H1 (cell line): Measurements from ENCODE around the gene P2RY13. TPM values are rescaled to one million over a fixed set of nuclear protein-coding genes. Genes with fewer than 3 reads are reported as not detected.

Experiments
- CTCF ChIA-PET: fragments of 300-600 bp; sonication (Branson Sonifier 250); formaldehyde crosslinking; loops from one replicate; lab custom pipeline; 2021; ENCODE audit not compliant: partially characterized antibody; lab: Charles Lee
- POLR2A ChIA-PET: fragments of 300-600 bp; sonication (Branson Sonifier 250); formaldehyde crosslinking; loops from one replicate; lab custom pipeline; 2021; ENCODE audit warnings: inconsistent platforms; ENCODE audit not compliant: partially characterized antibody; lab: Charles Lee
- DNase-seq, 2 experiments: peaks; one replicate each; pipeline versions ENCODE4 v3.0.0 to v3.0.0-alpha.2; 2010 to 2022; ENCODE audit warnings: low spot score in 2 of 2, low read depth in 1 of 2, mixed read lengths in 1 of 2
- FAIRE-seq: peaks from 2 replicates; lab custom pipeline; 2011; peaks lifted over from hg19 to GRCh38; lab: Jason Lieb, UNC
- H2AFZ ChIP-seq: 2 replicates; pipeline ENCODE4 v1.8.1; 2012; ENCODE audit warnings: low read length, inconsistent platforms
- H2AK5ac ChIP-seq: 2 replicates; pipeline ENCODE4 v1.6.1; 2013; ENCODE audit warnings: low read depth, low read length
- H2BK120ac ChIP-seq: replicated peaks from 2 replicates; pipeline ENCODE3; 2013; ENCODE audit warnings: low read depth, low read length, inconsistent platforms
- H2BK12ac ChIP-seq: 2 replicates; pipeline ENCODE4 v1.6.1; 2013; ENCODE audit warnings: low read depth, low read length
- H2BK15ac ChIP-seq: 2 replicates; pipeline ENCODE4 v1.6.1; 2013; ENCODE audit warnings: low read length
- H2BK20ac ChIP-seq: 2 replicates; pipeline ENCODE4 v1.6.1; 2013; ENCODE audit warnings: low read length
- H2BK5ac ChIP-seq: 2 replicates; pipeline ENCODE4 v1.6.1; 2013; ENCODE audit warnings: low read depth, low read length
- H3K14ac ChIP-seq: 2 replicates; pipeline ENCODE4 v1.6.1; 2013; ENCODE audit warnings: inconsistent platforms; ENCODE audit not compliant: insufficient read length
- H3K18ac ChIP-seq: 2 replicates; pipeline ENCODE4 v1.6.1; 2013; ENCODE audit warnings: low read length; ENCODE audit errors: extremely low read depth
- H3K23ac ChIP-seq: 2 replicates; pipeline ENCODE4 v1.6.1; 2013; ENCODE audit warnings: inconsistent platforms; ENCODE audit not compliant: insufficient read length
- H3K23me2 ChIP-seq: 2 replicates; pipeline ENCODE4 v1.6.1; 2013; ENCODE audit warnings: low read depth, low read length
- H3K27ac ChIP-seq: 2 replicates; pipeline ENCODE4 v1.6.1; 2011; ENCODE audit warnings: low read depth, low read length, inconsistent platforms
- H3K27me3 ChIP-seq, 4 experiments: replicated peaks in 1 of 4; 1 replicate in 1 of 4; 2 replicates in 3 of 4; pipeline versions ENCODE4 v1.6.1 to v1.8.1; 2011 to 2013; ENCODE audit warnings: low read length in 3 of 4, mild to moderate bottlenecking in 3 of 4, inconsistent platforms in 2 of 4, mixed read lengths in 2 of 4, moderate library complexity in 1 of 4; ENCODE audit not compliant: control insufficient read depth in 3 of 4, insufficient read depth in 3 of 4; ENCODE audit errors: extremely low read depth in 1 of 4
- H3K36me3 ChIP-seq, 4 experiments: 2 replicates each; pipeline versions ENCODE4 v1.6.1 to v1.8.1; 2011 to 2013; ENCODE audit warnings: mild to moderate bottlenecking in 4 of 4, low read length in 3 of 4, moderate library complexity in 2 of 4, control low read depth in 1 of 4, inconsistent platforms in 1 of 4; ENCODE audit not compliant: insufficient read depth in 4 of 4, control insufficient read depth in 2 of 4
- H3K4ac ChIP-seq: replicated peaks from 2 replicates; pipeline ENCODE3; 2013; ENCODE audit warnings: low read length, low read depth, mixed read lengths, inconsistent platforms; ENCODE audit not compliant: insufficient read length
- H3K4me1 ChIP-seq, 4 experiments: replicated peaks in 1 of 4; 1 replicate in 1 of 4; 2 replicates in 3 of 4; pipeline versions ENCODE4 v1.6.1 to v1.8.1; 2011 to 2013; ENCODE audit warnings: low read length in 3 of 4, inconsistent platforms in 2 of 4, mixed read lengths in 1 of 4; ENCODE audit not compliant: insufficient read depth in 4 of 4, control insufficient read depth in 3 of 4
- H3K4me2 ChIP-seq, 2 experiments: 2 replicates each; pipeline versions ENCODE4 v1.6.1 to v1.8.1; 2011 to 2013; ENCODE audit warnings: low read depth in 2 of 2, low read length in 2 of 2, control low read depth in 1 of 2, inconsistent platforms in 1 of 2, mild to moderate bottlenecking in 1 of 2; ENCODE audit not compliant: insufficient read depth in 1 of 2
- H3K4me3 ChIP-seq, 4 experiments: fragments of 200-600, 300-600 bp in 1 of 4; sonication (generic), shearing (Covaris generic), sonication (Bioruptor Twin) in 1 of 4; 2 replicates each; pipeline versions ENCODE4 v1.5.1 to v1.8.1; 2011 to 2016; ENCODE audit warnings: low read length in 4 of 4, low read depth in 3 of 4, control low read depth in 2 of 4, inconsistent platforms in 2 of 4, mild to moderate bottlenecking in 2 of 4, mixed read lengths in 1 of 4, moderate library complexity in 1 of 4; ENCODE audit not compliant: insufficient read depth in 2 of 4; ENCODE audit errors: extremely low read depth in 1 of 4
- H3K56ac ChIP-seq: replicated peaks from 2 replicates; pipeline ENCODE3; 2013; ENCODE audit warnings: low read depth, mild to moderate bottlenecking, mixed read lengths, low read length, inconsistent platforms; ENCODE audit not compliant: insufficient read length
- H3K79me1 ChIP-seq: 2 replicates; pipeline ENCODE4 v1.6.1; 2013; ENCODE audit warnings: low read depth, low read length, control low read depth
- H3K79me2 ChIP-seq, 2 experiments: 2 replicates each; pipeline versions ENCODE4 v1.6.1 to v1.8.1; 2012 to 2013; ENCODE audit warnings: low read length in 2 of 2, mild to moderate bottlenecking in 2 of 2, inconsistent platforms in 1 of 2; ENCODE audit not compliant: insufficient read depth in 2 of 2, control insufficient read depth in 1 of 2
- H3K9ac ChIP-seq, 4 experiments: replicated peaks in 1 of 4; 1 replicate in 1 of 4; 2 replicates in 3 of 4; pipeline versions ENCODE4 v1.6.1 to v1.8.1; 2011 to 2013; ENCODE audit warnings: low read depth in 3 of 4, low read length in 3 of 4, control low read depth in 2 of 4, mild to moderate bottlenecking in 2 of 4, moderate library complexity in 2 of 4, inconsistent platforms in 1 of 4; ENCODE audit errors: extremely low read depth in 1 of 4
- H3K9me3 ChIP-seq, 2 experiments: 2 replicates each; pipeline versions ENCODE4 v1.6.1 to v1.8.1; 2012 to 2013; ENCODE audit warnings: mild to moderate bottlenecking in 2 of 2, moderate library complexity in 2 of 2, control low read depth in 1 of 2, inconsistent platforms in 1 of 2, low read depth in 1 of 2, low read length in 1 of 2, mixed read lengths in 1 of 2; ENCODE audit not compliant: insufficient read depth in 2 of 2
- H4K20me1 ChIP-seq, 2 experiments: replicated peaks in 1 of 2; 2 replicates each; pipeline versions ENCODE3 to v1.8.1; 2011 to 2013; ENCODE audit warnings: inconsistent platforms in 2 of 2, low read length in 2 of 2, mild to moderate bottlenecking in 1 of 2; ENCODE audit not compliant: insufficient read depth in 2 of 2, control insufficient read depth in 1 of 2
- H4K5ac ChIP-seq: 2 replicates; pipeline ENCODE4 v1.6.1; 2013; ENCODE audit warnings: low read length, low read depth, mixed read lengths, inconsistent platforms; ENCODE audit not compliant: insufficient read length
- H4K8ac ChIP-seq: 2 replicates; pipeline ENCODE4 v1.8.0; 2013; ENCODE audit warnings: mild to moderate bottlenecking, moderate library complexity, low read length, inconsistent platforms; ENCODE audit not compliant: insufficient read depth; ENCODE audit errors: extremely low read depth
- H4K91ac ChIP-seq: replicated peaks from 2 replicates; pipeline ENCODE3; 2013; ENCODE audit warnings: low read length, mixed read lengths, inconsistent platforms; ENCODE audit not compliant: insufficient read length
- WGBS, 2 experiments: shearing (Covaris generic) in 1 of 2; methylation state at CpG; one replicate each; pipeline versions ENCODE4 v1.1.6 to v1.1.7; 2013 to 2015; ENCODE audit warnings: low lambda C conversion rate in 2 of 2, mixed read lengths in 2 of 2, inconsistent platforms in 1 of 2, low coverage in 1 of 2, missing lambda C conversion rate in 1 of 2; ENCODE audit not compliant: insufficient replicate concordance in 2 of 2, insufficient coverage in 1 of 2, insufficient read length in 1 of 2; ENCODE audit errors: extremely low coverage in 1 of 2, missing lambda C conversion rate in 1 of 2; 5-methylcytosine and 5-hydroxymethylcytosine counted together
- polyA plus RNA-seq, 7 experiments: library from polyadenylated mRNA; depleted of rRNA in 3 of 7; stranded (reverse) in 5 of 7; unstranded in 2 of 7; fragments of >200 nt in 5 of 7; fragments of 200-250 nt in 2 of 7; gene quantifications; 1 replicate in 5 of 7; 2 replicates in 1 of 7; 4 replicates in 1 of 7; pipeline versions ENCODE4 v1.2.1 to v1.2.3, GENCODE V29; 2011 to 2013; ENCODE audit warnings: missing spikeins in 2 of 7, mixed read lengths in 2 of 7
- total RNA-seq: library from RNA; stranded (reverse); fragmentation: NEBNext Ultra II Directional; extraction: Animal tissue kit (Norgen Biotek cat#: 25700); gene quantifications from 2 replicates; pipeline ENCODE4 v1.2.1, GENCODE V29; 2021
- TF ChIP-seq, protein P1 (sequence below): IDR thresholded peaks from 2 replicates; pipeline ENCODE4 v1.6.1; 2012; ENCODE audit warnings: inconsistent platforms
- TF ChIP-seq, protein P2 (sequence below): IDR thresholded peaks from 2 replicates; pipeline ENCODE4 v1.6.1; 2012; ENCODE audit warnings: low read length, inconsistent platforms
- TF ChIP-seq, protein P3 (sequence below): IDR thresholded peaks from 2 replicates; pipeline ENCODE4 v1.6.1; 2012; ENCODE audit warnings: inconsistent platforms
- TF ChIP-seq, protein P4 (sequence below): IDR thresholded peaks from 2 replicates; pipeline ENCODE4 v1.6.1; 2011; ENCODE audit warnings: low read depth, mild to moderate bottlenecking, low read length; ENCODE audit not compliant: insufficient read depth

P2RY13 gene
- total and polyA plus RNA-seq, 2 of the 8 experiments (the other 6 are each of a cell fraction or from before 2014, with no cell fraction given) = not detected

- no peaks in the 10 kb centered on the region; a peak in 2 of 7 replicates for H3K4me1 ChIP-seq
Observed at GRCh38 chr3:151328298-151328995, 902 bp downstream of the P2RY13 start.

More at GRCh38 chr3:151328298-151328995, 902 bp downstream of the P2RY13 start:
- no peak overlapping the region for H3K23ac ChIP-seq
- H3K27ac ChIP-seq = no peak overlapping the region
- no peak overlapping the region for H2AK5ac ChIP-seq
- H3K79me2 ChIP-seq = no peaks in the 10 kb centered on the region
- FAIRE-seq (no peak), DNase-seq (no peak)
- no peak overlapping the region for H3K4ac ChIP-seq
- H3K36me3 ChIP-seq = no peaks in the 10 kb centered on the region
- H4K8ac ChIP-seq = no peak overlapping the region
- H3K9ac ChIP-seq = no peak overlapping the region
- WGBS, 2 experiments = 84% methylated on average over 10 of the region's 10 CpGs; no CpG with 5 or more reads in 1 of the 2 experiments
- H3K9me3 ChIP-seq = no peaks in the 10 kb centered on the region
- no peak overlapping the region for H4K5ac ChIP-seq
- no peak overlapping the region for H3K56ac ChIP-seq
- no peaks in the 10 kb centered on the region for H3K23me2 ChIP-seq
- ChIA-PET CTCF (interaction anchor here (0.6 to 3.3 kb wide), 17 partner anchors 9 to 109 kb away, joined by 3 to 16 read pairs (median 5); no protein-coding TSS in a partner anchor), POLR2A (no interaction called here)
- H2BK15ac ChIP-seq = no peak overlapping the region
- H2AFZ ChIP-seq = no peak overlapping the region
- no peak overlapping the region for H2BK120ac ChIP-seq
- H3K18ac ChIP-seq = no peak overlapping the region
- no peak overlapping the region for H3K4me2 ChIP-seq
- no peaks in the 10 kb centered on the region for H4K20me1 ChIP-seq
- no peak overlapping the region for H2BK20ac ChIP-seq
- H2BK5ac ChIP-seq = no peak overlapping the region
- TF ChIP-seq, protein P1, sequence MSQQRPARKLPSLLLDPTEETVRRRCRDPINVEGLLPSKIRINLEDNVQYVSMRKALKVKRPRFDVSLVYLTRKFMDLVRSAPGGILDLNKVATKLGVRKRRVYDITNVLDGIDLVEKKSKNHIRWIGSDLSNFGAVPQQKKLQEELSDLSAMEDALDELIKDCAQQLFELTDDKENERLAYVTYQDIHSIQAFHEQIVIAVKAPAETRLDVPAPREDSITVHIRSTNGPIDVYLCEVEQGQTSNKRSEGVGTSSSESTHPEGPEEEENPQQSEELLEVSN = no peak
- TF ChIP-seq, protein P2, sequence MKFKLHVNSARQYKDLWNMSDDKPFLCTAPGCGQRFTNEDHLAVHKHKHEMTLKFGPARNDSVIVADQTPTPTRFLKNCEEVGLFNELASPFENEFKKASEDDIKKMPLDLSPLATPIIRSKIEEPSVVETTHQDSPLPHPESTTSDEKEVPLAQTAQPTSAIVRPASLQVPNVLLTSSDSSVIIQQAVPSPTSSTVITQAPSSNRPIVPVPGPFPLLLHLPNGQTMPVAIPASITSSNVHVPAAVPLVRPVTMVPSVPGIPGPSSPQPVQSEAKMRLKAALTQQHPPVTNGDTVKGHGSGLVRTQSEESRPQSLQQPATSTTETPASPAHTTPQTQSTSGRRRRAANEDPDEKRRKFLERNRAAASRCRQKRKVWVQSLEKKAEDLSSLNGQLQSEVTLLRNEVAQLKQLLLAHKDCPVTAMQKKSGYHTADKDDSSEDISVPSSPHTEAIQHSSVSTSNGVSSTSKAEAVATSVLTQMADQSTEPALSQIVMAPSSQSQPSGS = no peak
- TF ChIP-seq, protein P3, sequence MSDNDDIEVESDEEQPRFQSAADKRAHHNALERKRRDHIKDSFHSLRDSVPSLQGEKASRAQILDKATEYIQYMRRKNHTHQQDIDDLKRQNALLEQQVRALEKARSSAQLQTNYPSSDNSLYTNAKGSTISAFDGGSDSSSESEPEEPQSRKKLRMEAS = no peak
- TF ChIP-seq, protein P4, sequence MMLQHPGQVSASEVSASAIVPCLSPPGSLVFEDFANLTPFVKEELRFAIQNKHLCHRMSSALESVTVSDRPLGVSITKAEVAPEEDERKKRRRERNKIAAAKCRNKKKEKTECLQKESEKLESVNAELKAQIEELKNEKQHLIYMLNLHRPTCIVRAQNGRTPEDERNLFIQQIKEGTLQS = no peak
- H4K91ac ChIP-seq = no peak overlapping the region
- no peaks in the 10 kb centered on the region for H3K79me1 ChIP-seq
- H3K27me3 ChIP-seq = no peaks in the 10 kb centered on the region
- H2BK12ac ChIP-seq = no peak overlapping the region
- H3K14ac ChIP-seq = no peak overlapping the region
- H3K4me3 ChIP-seq = no peak overlapping the region
